ENCODE results near the gene TRIM31. TPM values are rescaled to one million over a fixed set of nuclear protein-coding genes. Genes with fewer than 3 reads are reported as not detected.
"Not testable (repeated sequence)": the region's sequence is repeated elsewhere in the genome, so short reads cannot be mapped to it uniquely, and the experiment has no call there.

Gene TRIM31
- total RNA-seq, 1 donor: not detected

DNA sequence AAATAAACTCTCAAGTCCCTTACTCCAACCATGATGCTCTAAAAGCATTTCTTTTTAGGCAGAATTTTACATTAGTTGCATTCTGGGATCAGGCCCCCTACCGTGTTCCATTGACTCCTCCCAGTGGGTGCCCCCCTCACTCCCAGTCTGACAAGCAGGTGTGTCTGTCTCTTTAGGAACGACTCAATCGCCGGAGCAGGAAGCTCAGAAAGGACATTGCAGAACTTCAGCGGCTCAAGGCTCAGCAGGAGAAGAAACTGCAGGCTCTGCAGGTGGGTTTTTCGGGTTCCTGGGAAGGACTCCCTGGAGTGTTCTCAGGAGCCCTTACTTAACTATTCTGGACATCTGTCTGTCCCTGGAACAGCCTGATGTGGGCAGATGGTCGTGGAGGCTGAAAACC is 32.9 kb upstream of the TRIM31 start:
- Histone ChIP-seq H3K4me3 (ENCODE audit: insufficient read depth, low read length) (no peak overlapping the region), H3K27me3 (ENCODE audit: insufficient read depth, low read length) (peaks cover 57% of the 10 kb centered on the region), H4K20me1 (ENCODE audit: insufficient read depth, low read length) (no peaks in the 10 kb centered on the region), H2AFZ (ENCODE audit: low read length) (no peak overlapping the region), H3K9me3 (ENCODE audit: low read depth, low read length) (no peaks in the 10 kb centered on the region), H3K79me2 (ENCODE audit: insufficient read depth, low read length) (no peaks in the 10 kb centered on the region), H3K4me2 (ENCODE audit: insufficient read depth, low read length) (no peak overlapping the region), H3K36me3 (ENCODE audit: insufficient read depth, low read length) (no peaks in the 10 kb centered on the region), H3K27ac (ENCODE audit: low read depth, low read length) (no peak overlapping the region), H3K4me1 (ENCODE audit: insufficient read depth, low read length) (peaks cover 3% of the 10 kb centered on the region)
- TF ChIP-seq, protein P1, sequence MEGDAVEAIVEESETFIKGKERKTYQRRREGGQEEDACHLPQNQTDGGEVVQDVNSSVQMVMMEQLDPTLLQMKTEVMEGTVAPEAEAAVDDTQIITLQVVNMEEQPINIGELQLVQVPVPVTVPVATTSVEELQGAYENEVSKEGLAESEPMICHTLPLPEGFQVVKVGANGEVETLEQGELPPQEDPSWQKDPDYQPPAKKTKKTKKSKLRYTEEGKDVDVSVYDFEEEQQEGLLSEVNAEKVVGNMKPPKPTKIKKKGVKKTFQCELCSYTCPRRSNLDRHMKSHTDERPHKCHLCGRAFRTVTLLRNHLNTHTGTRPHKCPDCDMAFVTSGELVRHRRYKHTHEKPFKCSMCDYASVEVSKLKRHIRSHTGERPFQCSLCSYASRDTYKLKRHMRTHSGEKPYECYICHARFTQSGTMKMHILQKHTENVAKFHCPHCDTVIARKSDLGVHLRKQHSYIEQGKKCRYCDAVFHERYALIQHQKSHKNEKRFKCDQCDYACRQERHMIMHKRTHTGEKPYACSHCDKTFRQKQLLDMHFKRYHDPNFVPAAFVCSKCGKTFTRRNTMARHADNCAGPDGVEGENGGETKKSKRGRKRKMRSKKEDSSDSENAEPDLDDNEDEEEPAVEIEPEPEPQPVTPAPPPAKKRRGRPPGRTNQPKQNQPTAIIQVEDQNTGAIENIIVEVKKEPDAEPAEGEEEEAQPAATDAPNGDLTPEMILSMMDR (IDR thresholded peaks at IDR 0.05; ENCODE audit: extremely low read depth, low read depth, low read length): no peak
- DNase-seq (ENCODE audit: insufficient read length, low spot score, missing footprints): no peak

DNA sequence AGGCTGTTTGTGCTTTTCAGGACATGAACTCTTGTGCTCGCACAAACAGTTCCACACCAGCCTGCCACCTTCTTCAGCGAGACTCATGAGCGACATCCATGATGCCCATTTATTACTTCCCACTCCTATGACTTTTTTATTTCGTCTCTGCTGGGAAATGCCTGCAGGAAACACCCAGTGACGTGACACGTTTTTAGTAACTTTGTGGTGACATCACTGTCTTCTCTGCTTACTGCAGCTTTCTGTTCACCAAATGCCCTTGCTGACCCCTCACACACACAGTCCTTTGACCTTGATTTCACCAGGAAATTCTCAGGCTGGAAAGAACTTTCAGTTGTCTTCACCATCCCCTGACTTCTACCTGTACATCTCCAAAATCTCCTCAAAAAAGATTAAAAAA is 31.9 kb upstream of the TRIM31 start:
- no peak overlapping the region for H3K4me2 ChIP-seq (ENCODE audit: insufficient read depth, low read length)
- no peaks in the 10 kb centered on the region for H4K20me1 ChIP-seq (ENCODE audit: insufficient read depth, low read length)
- DNase-seq (ENCODE audit: insufficient read length, low spot score, missing footprints): no peak
- TF ChIP-seq, protein P1 (IDR thresholded peaks at IDR 0.05; ENCODE audit: extremely low read depth, low read depth, low read length): no peak
- no peak overlapping the region for H3K27ac ChIP-seq (ENCODE audit: low read depth, low read length)
- H3K79me2 ChIP-seq (ENCODE audit: insufficient read depth, low read length): no peaks in the 10 kb centered on the region
- no peaks in the 10 kb centered on the region for H3K4me1 ChIP-seq (ENCODE audit: insufficient read depth, low read length)
- H3K36me3 ChIP-seq (ENCODE audit: insufficient read depth, low read length): no peaks in the 10 kb centered on the region
- H3K9me3 ChIP-seq (ENCODE audit: low read depth, low read length): no peaks in the 10 kb centered on the region
- no peak overlapping the region for H3K4me3 ChIP-seq (ENCODE audit: insufficient read depth, low read length)
- H3K27me3 ChIP-seq (ENCODE audit: insufficient read depth, low read length): peaks cover 59% of the 10 kb centered on the region
- H2AFZ ChIP-seq (ENCODE audit: low read length): no peak overlapping the region

DNA sequence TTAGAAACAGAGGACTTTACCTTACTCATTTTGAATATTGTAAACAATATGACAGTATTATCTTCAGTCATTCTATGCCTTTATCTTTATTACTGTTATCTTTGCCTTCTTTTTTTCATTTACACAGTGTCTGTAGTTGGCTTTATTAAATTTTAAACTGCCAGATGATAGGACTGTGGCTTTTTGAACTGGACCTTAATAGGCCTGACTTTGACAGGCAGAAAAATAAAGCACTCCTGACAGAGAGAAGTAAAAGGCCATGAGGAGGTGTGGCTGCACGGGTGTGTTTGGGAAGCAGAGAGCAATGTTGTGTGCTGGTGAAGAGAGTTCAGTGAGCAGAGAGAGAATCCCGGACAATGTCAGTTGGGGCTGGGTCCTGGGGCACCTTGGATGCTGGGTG is 30.9 kb upstream of the TRIM31 start:
- Histone ChIP-seq H3K9me3 (ENCODE audit: low read depth, low read length) (no peaks in the 10 kb centered on the region), H4K20me1 (ENCODE audit: insufficient read depth, low read length) (no peaks in the 10 kb centered on the region), H3K36me3 (ENCODE audit: insufficient read depth, low read length) (no peaks in the 10 kb centered on the region), H3K79me2 (ENCODE audit: insufficient read depth, low read length) (no peaks in the 10 kb centered on the region), H3K27me3 (ENCODE audit: insufficient read depth, low read length) (peaks cover 66% of the 10 kb centered on the region), H3K4me1 (ENCODE audit: insufficient read depth, low read length) (no peaks in the 10 kb centered on the region), H2AFZ (ENCODE audit: low read length) (no peak overlapping the region), H3K4me2 (ENCODE audit: insufficient read depth, low read length) (no peak overlapping the region), H3K4me3 (ENCODE audit: insufficient read depth, low read length) (no peak overlapping the region), H3K27ac (ENCODE audit: low read depth, low read length) (no peak overlapping the region)
- TF ChIP-seq, protein P1 (IDR thresholded peaks at IDR 0.05; ENCODE audit: extremely low read depth, low read depth, low read length): no peak
- DNase-seq (ENCODE audit: insufficient read length, low spot score, missing footprints): no peak

DNA sequence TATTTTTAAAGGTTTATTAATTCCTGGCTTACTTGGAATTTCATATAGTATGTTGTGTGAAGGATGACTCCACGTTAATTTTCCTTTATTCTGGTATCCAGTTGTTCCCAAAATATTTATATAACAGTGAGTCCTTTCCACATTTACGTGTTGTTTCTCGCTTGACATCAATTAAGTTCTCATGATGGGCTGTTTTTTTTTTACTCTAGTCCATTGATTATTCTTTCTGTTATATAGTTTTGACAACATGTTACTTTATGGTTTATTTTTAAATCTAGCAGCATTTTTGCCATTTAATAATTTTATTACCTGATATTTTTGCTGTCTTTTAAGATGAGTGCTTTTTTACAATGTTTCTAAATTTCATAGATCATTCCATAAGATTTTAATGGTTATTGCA is 29.8 kb upstream of the TRIM31 start:
- Histone ChIP-seq H3K9me3 (ENCODE audit: low read depth, low read length) (no peaks in the 10 kb centered on the region), H2AFZ (ENCODE audit: low read length) (no peak overlapping the region), H3K36me3 (ENCODE audit: insufficient read depth, low read length) (no peaks in the 10 kb centered on the region), H3K27ac (ENCODE audit: low read depth, low read length) (no peak overlapping the region), H3K4me3 (ENCODE audit: insufficient read depth, low read length) (no peak overlapping the region), H3K4me2 (ENCODE audit: insufficient read depth, low read length) (no peak overlapping the region), H4K20me1 (ENCODE audit: insufficient read depth, low read length) (no peaks in the 10 kb centered on the region), H3K27me3 (ENCODE audit: insufficient read depth, low read length) (peaks cover 62% of the 10 kb centered on the region), H3K79me2 (ENCODE audit: insufficient read depth, low read length) (no peaks in the 10 kb centered on the region), H3K4me1 (ENCODE audit: insufficient read depth, low read length) (no peaks in the 10 kb centered on the region)
- no peak for DNase-seq (ENCODE audit: insufficient read length, low spot score, missing footprints)
- TF ChIP-seq, protein P1 (IDR thresholded peaks at IDR 0.05; ENCODE audit: extremely low read depth, low read depth, low read length): no peak

DNA sequence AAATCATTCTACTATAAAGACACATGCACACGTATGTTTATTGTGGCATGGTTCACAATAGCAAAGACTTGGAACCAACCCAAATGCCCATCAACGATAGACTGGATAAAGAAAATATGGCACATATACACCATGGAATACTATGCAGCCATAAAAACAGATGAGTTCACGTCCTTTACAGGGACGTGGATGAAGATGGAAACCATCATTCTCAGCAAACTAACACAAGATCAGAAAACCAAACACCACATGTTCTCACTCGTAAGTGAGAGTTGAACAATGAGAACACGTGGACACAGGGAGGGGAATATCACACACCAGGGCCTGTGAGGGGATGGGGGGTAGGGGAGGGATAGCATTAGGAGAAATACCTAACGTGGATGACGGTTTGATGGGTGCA is 27.4 kb upstream of the TRIM31 start:
- H3K4me2 ChIP-seq (ENCODE audit: insufficient read depth, low read length); H3K9me3 ChIP-seq (ENCODE audit: low read depth, low read length); DNase-seq (ENCODE audit: insufficient read length, low spot score, missing footprints); H2AFZ ChIP-seq (ENCODE audit: low read length); H4K20me1 ChIP-seq (ENCODE audit: insufficient read depth, low read length); H3K79me2 ChIP-seq (ENCODE audit: insufficient read depth, low read length); H3K4me1 ChIP-seq (ENCODE audit: insufficient read depth, low read length); H3K36me3 ChIP-seq (ENCODE audit: insufficient read depth, low read length); H3K27ac ChIP-seq (ENCODE audit: low read depth, low read length); H3K4me3 ChIP-seq (ENCODE audit: insufficient read depth, low read length): not testable (repeated sequence)
- H3K27me3 ChIP-seq (ENCODE audit: insufficient read depth, low read length): peaks cover 58% of the 10 kb centered on the region
